IMR-90 (cell line): ENCODE measurements around the gene POM121L2.

Experiments
- BHLHE40 ChIP-seq: fragments of 150-350 bp; IDR thresholded peaks from 2 replicates; pipeline ENCODE4 v1.6.1; 2016; ENCODE audit warnings: mild to moderate bottlenecking, low read depth, low read length
- CEBPB ChIP-seq: IDR thresholded peaks from 2 replicates; pipeline ENCODE4 v1.6.1; 2012; ENCODE audit warnings: low read depth, low read length, improper control_type of control experiment
- CHD1 ChIP-seq: IDR thresholded peaks from 2 replicates; pipeline ENCODE4 v1.6.1; 2012; ENCODE audit warnings: low read depth, low read length, improper control_type of control experiment
- FOS ChIP-seq: fragments of 150-350 bp; IDR thresholded peaks from 2 replicates; pipeline ENCODE4 v1.6.1; 2016; ENCODE audit warnings: low read depth, low read length
- MAFK ChIP-seq: IDR thresholded peaks from 2 replicates; pipeline ENCODE4 v1.6.1; 2012; ENCODE audit warnings: low read depth, low read length, improper control_type of control experiment
- MAZ ChIP-seq: IDR thresholded peaks from 2 replicates; pipeline ENCODE4 v1.6.1; 2012; ENCODE audit warnings: low read depth, mild to moderate bottlenecking, low read length, improper control_type of control experiment, moderate library complexity, borderline replicate concordance
- POLR2A ChIP-seq: IDR thresholded peaks from 2 replicates; pipeline ENCODE4 v1.6.1; 2012; ENCODE audit warnings: mild to moderate bottlenecking, low read depth, low read length
- RAD21 ChIP-seq: IDR thresholded peaks from 2 replicates; pipeline ENCODE4 v1.6.1; 2012; ENCODE audit warnings: low read length, improper control_type of control experiment
- RCOR1 ChIP-seq: IDR thresholded peaks from 2 replicates; pipeline ENCODE4 v1.6.1; 2012; ENCODE audit warnings: mild to moderate bottlenecking, low read length, improper control_type of control experiment; ENCODE audit not compliant: insufficient replicate concordance
- RFX5 ChIP-seq: IDR thresholded peaks from 2 replicates; pipeline ENCODE4 v1.8.0; 2012; ENCODE audit warnings: low read depth, mild to moderate bottlenecking, low read length, moderate library complexity
- USF2 ChIP-seq: fragments of 150-350 bp; IDR thresholded peaks from 2 replicates; pipeline ENCODE4 v1.6.1; 2017; ENCODE audit warnings: mild to moderate bottlenecking, antibody characterized with exemption, low read length, low read depth
- TF ChIP-seq, protein P1 (sequence below): conservative IDR thresholded peaks from 2 replicates; pipeline ENCODE4 v1.5.1; 2012; ENCODE audit warnings: mild to moderate bottlenecking, low read depth, low read length, improper control_type of control experiment

DNA sequence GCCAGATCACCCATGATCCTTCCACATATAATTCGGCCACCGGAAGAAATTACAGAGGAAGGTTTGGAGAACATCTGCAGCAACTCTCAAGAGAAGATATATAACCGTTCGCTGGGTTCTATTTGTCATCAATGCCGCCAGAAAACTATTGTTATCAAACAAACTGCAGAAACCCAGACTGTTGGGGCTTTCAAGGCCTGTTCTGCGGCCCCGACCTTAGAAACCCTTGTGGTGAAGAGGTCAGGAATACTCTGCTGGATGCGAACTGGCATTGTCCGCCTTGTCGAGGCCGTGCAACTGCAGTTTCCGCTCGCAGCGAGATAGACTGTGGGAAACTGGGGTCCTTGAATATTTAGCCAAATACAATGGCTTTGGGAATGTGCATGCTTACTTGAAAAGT is 43.3 kb downstream of the POM121L2 start:
- TF ChIP-seq, protein P1, sequence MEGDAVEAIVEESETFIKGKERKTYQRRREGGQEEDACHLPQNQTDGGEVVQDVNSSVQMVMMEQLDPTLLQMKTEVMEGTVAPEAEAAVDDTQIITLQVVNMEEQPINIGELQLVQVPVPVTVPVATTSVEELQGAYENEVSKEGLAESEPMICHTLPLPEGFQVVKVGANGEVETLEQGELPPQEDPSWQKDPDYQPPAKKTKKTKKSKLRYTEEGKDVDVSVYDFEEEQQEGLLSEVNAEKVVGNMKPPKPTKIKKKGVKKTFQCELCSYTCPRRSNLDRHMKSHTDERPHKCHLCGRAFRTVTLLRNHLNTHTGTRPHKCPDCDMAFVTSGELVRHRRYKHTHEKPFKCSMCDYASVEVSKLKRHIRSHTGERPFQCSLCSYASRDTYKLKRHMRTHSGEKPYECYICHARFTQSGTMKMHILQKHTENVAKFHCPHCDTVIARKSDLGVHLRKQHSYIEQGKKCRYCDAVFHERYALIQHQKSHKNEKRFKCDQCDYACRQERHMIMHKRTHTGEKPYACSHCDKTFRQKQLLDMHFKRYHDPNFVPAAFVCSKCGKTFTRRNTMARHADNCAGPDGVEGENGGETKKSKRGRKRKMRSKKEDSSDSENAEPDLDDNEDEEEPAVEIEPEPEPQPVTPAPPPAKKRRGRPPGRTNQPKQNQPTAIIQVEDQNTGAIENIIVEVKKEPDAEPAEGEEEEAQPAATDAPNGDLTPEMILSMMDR: no peak
- no peak for TF ChIP-seq CEBPB
- TF ChIP-seq POLR2A: no peak
- TF ChIP-seq FOS: no peak
- TF ChIP-seq MAZ: no peak
- TF ChIP-seq CHD1: no peak
- no peak for TF ChIP-seq MAFK
- no peak for TF ChIP-seq RAD21
- no peak for TF ChIP-seq BHLHE40
- TF ChIP-seq RCOR1: no peak
- TF ChIP-seq RFX5: no peak
- no peak for TF ChIP-seq USF2
